Ovary (tissue), 9 donors: ENCODE measurements around the gene RAB33A. TPM values are rescaled to one million over a fixed set of nuclear protein-coding genes. Genes with fewer than 3 reads are reported as not detected.

Experiments used
- DNase-seq, 5 donors: peaks; one replicate each; pipeline ENCODE4 v3.0.0-alpha.2; 2019 to 2020
- H3K27ac ChIP-seq, 2 donors: fragments of 200-600 bp; one replicate each; pipeline versions ENCODE4 v1.5.1 to v1.8.0; 2019 to 2022
- H3K27me3 ChIP-seq: fragments of 200-600 bp; one replicate; pipeline ENCODE4 v1.8.0; 2022
- H3K36me3 ChIP-seq: fragments of 200-600 bp; sonication (generic); one replicate; pipeline ENCODE4 v1.5.1; 2019
- H3K4me1 ChIP-seq: one replicate; pipeline ENCODE4 v1.8.1; 2013; ENCODE audit warnings: mild to moderate bottlenecking, moderate library complexity; ENCODE audit not compliant: insufficient read depth
- H3K4me3 ChIP-seq: fragments of 200-600 bp; sonication (generic); one replicate; pipeline ENCODE4 v1.5.1; 2017
- H3K9me3 ChIP-seq, 2 donors: fragments of 200-600 bp in 1 of 2; sonication (generic) in 1 of 2; one replicate each; pipeline versions ENCODE4 v1.5.1 to v1.8.1; 2013 to 2019; ENCODE audit warnings: mild to moderate bottlenecking in 1 of 2, moderate library complexity in 1 of 2
- CTCF ChIP-seq, 3 donors: fragments of 450-650 bp in 2 of 3; fragments of 200-600 bp in 1 of 3; IDR thresholded peaks; one replicate each; pipeline versions ENCODE4 v1.5.1 to v1.8.0; 2016 to 2022; ENCODE audit warnings: antibody characterized with exemption in 3 of 3, mild to moderate bottlenecking in 1 of 3
- EP300 ChIP-seq: sonication (generic); formaldehyde crosslinking; IDR thresholded peaks from one replicate; pipeline ENCODE4 v1.6.1; 2017; ENCODE audit warnings: antibody characterized with exemption
- POLR2A ChIP-seq: fragments of 450-650 bp; IDR thresholded peaks from one replicate; pipeline ENCODE4 v1.6.1; 2017; ENCODE audit warnings: antibody characterized with exemption, mild to moderate bottlenecking, moderate library complexity
- WGBS, 3 donors: extraction: QIAGEN DNeasy Blood & Tissue Kit in 1 of 3; methylation state at CpG; one replicate each; pipeline versions ENCODE4 v1.1.5 to v1.1.7; 2013 to 2017; 5-methylcytosine and 5-hydroxymethylcytosine counted together
- intact Hi-C, 4 donors: fragments of 100-400 bp; cut with DNase I; formaldehyde crosslinking; loops; one replicate each; pipeline versions ENCODE4 v1.11.0 to v1.15.1; 2022 to 2023
- polyA plus RNA-seq, 2 donors: library from polyadenylated mRNA; stranded (reverse); fragments of 200-250 nt in 1 of 2; fragments of 350-450 nt in 1 of 2; fragmentation: Illumina TruSeq in 1 of 2; extraction: RNeasy Lipid Tissue Mini Kit (QIAGEN cat#74804) in 1 of 2; gene quantifications; one replicate each; pipeline ENCODE4 v1.2.3, GENCODE V29; 2013 to 2014
- total RNA-seq, 7 donors: library from RNA; depleted of rRNA in 2 of 7; stranded (reverse); fragments of >200 nt in 2 of 7; fragmentation: NEBNext Ultra II Directional in 3 of 7; extraction: Animal tissue kit (Norgen Biotek cat#: 25700) in 3 of 7; gene quantifications; one replicate each; pipeline versions ENCODE4 v1.1.0 to v1.2.4, GENCODE V29; 2016 to 2023
- donor health status: DM: no; HTN: no; CAD: no; lungs with moderate emphysema.
- donor health status: DM: no; HTN: no; CAD: no.
- donor health status: Bipolar disorder and iron deficiency.
- donor health status: DM: yes; HTN: yes; CAD: no.
- donor health status: DM: no; HTN: no; CAD: no.
- donor health status: DM: yes; HTN: yes; CAD: no.

The RAB33A gene
- total and polyA plus RNA-seq, 9 donors = 0.24 to 3.3 (median 1.8) TPM

DNA sequence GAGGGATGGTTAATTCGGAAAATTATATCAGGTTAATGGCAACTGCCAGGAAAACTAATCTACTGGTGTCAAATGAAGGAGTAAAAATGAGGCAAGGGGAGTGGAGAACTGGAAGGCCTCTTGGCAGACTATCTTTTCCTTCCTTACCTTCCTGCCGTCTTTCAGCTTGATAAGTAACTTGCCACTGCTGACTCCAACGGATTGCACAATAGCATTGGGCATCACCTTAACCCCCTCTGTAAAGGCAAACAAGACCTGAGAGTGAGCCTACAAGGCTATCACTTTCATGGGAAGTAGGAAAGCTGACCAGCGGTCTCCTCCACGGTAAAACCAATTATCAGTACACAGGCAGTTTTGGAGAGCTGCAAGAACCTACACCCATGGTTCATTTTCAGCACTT lies 35.3 kb upstream of the RAB33A start:
- H3K9me3 ChIP-seq = no peaks in the 10 kb centered on the region
- no peaks in the 10 kb centered on the region for H3K27me3 ChIP-seq
- H3K27ac ChIP-seq = no peak overlapping the region
- no peak overlapping the region for H3K4me3 ChIP-seq
- TF ChIP-seq EP300 (no peak), CTCF (IDR thresholded peaks at IDR 0.05) (no peak), POLR2A (no peak)
- no peaks in the 10 kb centered on the region for H3K36me3 ChIP-seq
- WGBS, 3 donors = 76 to 78% (median 77%) methylated on average over 5 of the region's 5 CpGs
- no peak for DNase-seq
- no peaks in the 10 kb centered on the region for H3K4me1 ChIP-seq
- intact Hi-C loops = no loop called here

DNA sequence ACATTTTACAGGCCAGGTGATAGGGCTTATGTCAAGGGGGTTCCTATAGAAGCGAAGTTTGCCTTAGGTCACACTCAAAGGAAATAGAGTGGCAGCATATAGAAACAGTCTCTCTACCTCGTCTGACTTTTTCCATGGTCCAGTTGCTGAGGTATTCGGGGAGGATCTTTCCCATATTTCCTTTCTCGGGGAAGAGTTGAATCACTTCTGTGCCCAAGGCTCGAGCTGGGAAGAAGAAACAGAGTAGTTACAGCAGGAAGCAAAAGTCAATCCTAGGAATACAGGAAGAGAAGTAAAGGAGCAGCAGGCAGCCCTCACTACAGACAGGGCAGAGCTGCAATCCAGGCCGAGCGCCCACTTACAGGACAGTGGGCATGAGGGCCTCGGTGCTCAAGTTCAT lies 34.8 kb upstream of the RAB33A start:
- Histone ChIP-seq H3K27me3 (no peaks in the 10 kb centered on the region), H3K36me3 (no peaks in the 10 kb centered on the region), H3K27ac (no peak overlapping the region), H3K9me3 (no peaks in the 10 kb centered on the region), H3K4me1 (no peaks in the 10 kb centered on the region), H3K4me3 (no peak overlapping the region)
- TF ChIP-seq EP300 = no peak
- TF ChIP-seq POLR2A = no peak
- no peak for TF ChIP-seq CTCF (IDR thresholded peaks at IDR 0.05)
- intact Hi-C loops = no loop called here
- DNase-seq = no peak
- 77 to 86% (median 80%) methylated on average over 8 of the region's 8 CpGs for WGBS, 3 donors

GRCh38 chrX:130139474-130140201 lies 32.1 kb upstream of the RAB33A start:
- no peak for TF ChIP-seq POLR2A
- TF ChIP-seq EP300 = no peak
- no peak for TF ChIP-seq CTCF (IDR thresholded peaks at IDR 0.05)

DNA sequence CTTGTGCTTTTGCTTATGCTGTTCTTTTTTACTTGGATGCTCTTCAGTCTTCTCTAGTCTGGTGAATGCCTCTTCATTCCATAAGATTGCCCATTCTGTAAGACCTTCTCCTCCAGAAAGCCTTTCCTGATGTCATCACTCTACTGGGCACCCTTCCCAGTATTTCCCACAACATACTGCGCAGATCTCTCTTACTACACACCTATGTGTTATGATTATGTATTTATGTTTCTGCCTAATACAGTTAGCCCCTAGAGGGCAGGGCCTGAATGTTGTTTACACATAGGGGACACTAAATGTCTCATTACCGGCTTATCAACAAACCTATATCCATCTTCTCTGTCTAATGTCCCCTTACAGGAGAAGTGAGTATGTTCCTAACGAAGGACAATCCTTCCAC lies 27.3 kb upstream of the RAB33A start:
- H3K36me3 ChIP-seq = no peaks in the 10 kb centered on the region
- no peak overlapping the region for H3K27ac ChIP-seq

More at GRCh38 chrX:130139474-130140201, 32.1 kb upstream of the RAB33A start:
- no peak overlapping the region for H3K4me3 ChIP-seq
- H3K4me1 ChIP-seq = no peaks in the 10 kb centered on the region
- no peaks in the 10 kb centered on the region for H3K36me3 ChIP-seq
- intact Hi-C loops = loop anchor here in 1 of 4 donors (5.0 kb wide), 1 partner anchor 1978 kb away; no protein-coding TSS in a partner anchor
- 37 to 42% (median 41%) methylated on average over 3 of the region's 3 CpGs for WGBS, 3 donors
- no peak for DNase-seq
- H3K27ac ChIP-seq = no peak overlapping the region
- H3K9me3 ChIP-seq = no peaks in the 10 kb centered on the region
- H3K27me3 ChIP-seq = no peaks in the 10 kb centered on the region

More for the DNA sequence above, 27.3 kb upstream of the RAB33A start:
- TF ChIP-seq CTCF (IDR thresholded peaks at IDR 0.05) (no peak), EP300 (no peak), POLR2A (no peak)
- no peaks in the 10 kb centered on the region for H3K9me3 ChIP-seq
- intact Hi-C loops = loop anchor here in 1 of 4 donors (5.0 kb wide), 1 partner anchor 1973 kb away; no protein-coding TSS in a partner anchor
- 78 to 84% (median 82%) methylated on average over 3 of the region's 3 CpGs for WGBS, 3 donors
- H3K4me3 ChIP-seq = no peak overlapping the region
- DNase-seq = no peak
- no peaks in the 10 kb centered on the region for H3K27me3 ChIP-seq
- no peaks in the 10 kb centered on the region for H3K4me1 ChIP-seq
